NT2/D1 (cell line): Measurements from ENCODE around the gene FXN.

Experiments used
- SUZ12 ChIP-seq: IDR thresholded peaks from 2 replicates; pipeline ENCODE4 v1.6.1; 2011; ENCODE audit not compliant: insufficient read length, insufficient read depth; ENCODE audit errors: extremely low read depth
- YY1 ChIP-seq: IDR thresholded peaks from 2 replicates; pipeline ENCODE4 v1.6.1; 2011; ENCODE audit not compliant: insufficient read length, insufficient read depth
- ZNF274 ChIP-seq: IDR thresholded peaks from 2 replicates; pipeline ENCODE4 v1.6.1; 2011; ENCODE audit warnings: mild to moderate bottlenecking, low read depth, low read length

- TF ChIP-seq SUZ12 (no peak), YY1 (no peak), ZNF274 (no peak)
Measured at GRCh38 chr9:69090946-69091345, 55.4 kb downstream of the FXN start.
